Mucosa of gallbladder (tissue), 1 donor: Measurements from ENCODE around the gene L3MBTL1. TPM values are rescaled to one million over a fixed set of nuclear protein-coding genes. Genes with fewer than 3 reads are reported as not detected.

ENCODE experiments used
- DNase-seq: peaks from one replicate; pipeline ENCODE4 v3.0.0-alpha.2; 2020; ENCODE audit warnings: low spot score
- total RNA-seq: library from RNA; stranded (reverse); gene quantifications from one replicate; pipeline ENCODE4 v1.2.1, GENCODE V29; 2021
- donor health status: DM: no; HTN: no; CAD: no.

The L3MBTL1 gene
- total RNA-seq, 1 donor from 2014 or later: 23.2 TPM

DNA sequence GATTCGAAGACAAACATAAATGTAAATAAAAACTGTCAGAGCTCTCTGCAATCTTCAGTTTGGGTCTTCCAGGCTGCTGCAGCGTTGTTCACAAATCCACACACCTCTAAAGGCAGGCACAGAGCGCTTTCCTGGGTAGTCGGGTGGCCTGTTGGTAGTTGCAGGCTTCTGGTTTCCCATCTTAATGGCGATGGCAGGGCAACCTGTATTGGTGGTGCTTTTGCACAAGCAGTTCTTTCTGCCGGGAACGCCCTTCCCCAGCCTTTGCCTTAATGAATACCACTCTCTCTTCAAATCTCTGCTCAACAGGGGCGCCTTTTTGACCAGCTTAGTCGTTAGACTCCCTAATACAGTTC is 82.5 kb downstream of the L3MBTL1 start:
- DNase-seq: no peak

DNA sequence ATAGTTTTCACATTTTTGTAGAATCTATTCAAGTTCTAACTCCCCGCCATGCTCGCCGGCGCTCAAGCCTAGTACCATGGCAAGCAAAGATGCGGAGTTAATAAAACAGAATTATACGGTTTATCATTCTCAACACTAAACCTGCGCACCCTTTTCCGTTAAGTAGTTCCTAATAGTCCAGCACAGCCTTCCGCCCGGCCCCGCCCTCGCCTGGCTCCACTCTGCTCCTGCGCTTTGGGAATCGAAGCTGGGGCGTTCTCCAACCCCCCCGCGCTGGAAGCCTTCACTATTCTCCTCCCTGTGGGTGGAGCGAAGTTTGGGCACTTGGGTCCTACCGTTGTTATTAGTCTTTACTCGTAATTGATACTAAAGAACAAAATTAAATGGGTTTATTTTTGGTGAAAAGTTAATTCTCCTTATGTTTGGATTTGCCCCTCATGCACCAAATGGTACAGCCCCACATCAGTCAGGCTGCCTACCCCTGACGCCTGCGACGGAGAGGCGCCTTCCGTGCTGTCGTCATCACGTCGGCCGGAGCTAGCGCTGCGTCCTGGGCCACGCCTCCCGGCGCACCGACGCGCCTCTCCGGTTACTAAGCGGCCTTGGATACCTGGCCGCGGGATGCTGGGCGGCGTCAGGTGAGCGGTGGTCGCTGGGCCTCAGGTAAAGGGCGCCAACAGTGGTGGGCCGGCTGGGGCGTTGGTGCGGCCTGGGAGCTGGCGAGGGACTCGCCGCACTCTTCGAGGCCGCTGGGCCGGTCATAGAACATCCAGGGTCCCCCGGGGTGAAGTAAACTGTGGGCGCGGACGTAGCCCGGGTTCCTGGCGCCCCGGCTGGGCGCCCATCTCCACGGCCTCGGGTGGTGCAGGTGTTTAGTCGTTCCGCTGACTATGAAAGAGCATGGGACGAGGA is 83.2 kb downstream of the L3MBTL1 start, which contains the start of gene IFT52:
Gene IFT52 (plus strand): TSS at position 546 of the 912 bp plus-strand sequence. CDS start 3,762 bp downstream, outside the sequence.
- DNase-seq: peak; percentile 93

Other genes starting within 250 kb of the L3MBTL1 start
- 151 TPM for gene SRSF6, start 49.8 kb upstream of the L3MBTL1 start, total RNA-seq
- 56.8 TPM for gene SGK2, start 51.3 kb downstream of the L3MBTL1 start, total RNA-seq
- gene IFT52, start 83.2 kb downstream of the L3MBTL1 start, total RNA-seq: 23.5 TPM
- 1.6 TPM for gene MYBL2, start 159.4 kb downstream of the L3MBTL1 start, total RNA-seq
- gene GTSF1L, start 219.3 kb downstream of the L3MBTL1 start, total RNA-seq: not detected